8988T (cell line): ENCODE data around the gene RGS12.
A peak's percentile ranks its signal among the peaks of the same experiment; 100 is the strongest.

ENCODE experiments used
- DNase-seq: peaks from one replicate; pipeline ENCODE4 v3.0.0; 2011

RGS12 gene

GRCh38 chr4:3284734-3285557, 7.9 kb upstream of the RGS12 start:
- DNase-seq, result no peak

DNA sequence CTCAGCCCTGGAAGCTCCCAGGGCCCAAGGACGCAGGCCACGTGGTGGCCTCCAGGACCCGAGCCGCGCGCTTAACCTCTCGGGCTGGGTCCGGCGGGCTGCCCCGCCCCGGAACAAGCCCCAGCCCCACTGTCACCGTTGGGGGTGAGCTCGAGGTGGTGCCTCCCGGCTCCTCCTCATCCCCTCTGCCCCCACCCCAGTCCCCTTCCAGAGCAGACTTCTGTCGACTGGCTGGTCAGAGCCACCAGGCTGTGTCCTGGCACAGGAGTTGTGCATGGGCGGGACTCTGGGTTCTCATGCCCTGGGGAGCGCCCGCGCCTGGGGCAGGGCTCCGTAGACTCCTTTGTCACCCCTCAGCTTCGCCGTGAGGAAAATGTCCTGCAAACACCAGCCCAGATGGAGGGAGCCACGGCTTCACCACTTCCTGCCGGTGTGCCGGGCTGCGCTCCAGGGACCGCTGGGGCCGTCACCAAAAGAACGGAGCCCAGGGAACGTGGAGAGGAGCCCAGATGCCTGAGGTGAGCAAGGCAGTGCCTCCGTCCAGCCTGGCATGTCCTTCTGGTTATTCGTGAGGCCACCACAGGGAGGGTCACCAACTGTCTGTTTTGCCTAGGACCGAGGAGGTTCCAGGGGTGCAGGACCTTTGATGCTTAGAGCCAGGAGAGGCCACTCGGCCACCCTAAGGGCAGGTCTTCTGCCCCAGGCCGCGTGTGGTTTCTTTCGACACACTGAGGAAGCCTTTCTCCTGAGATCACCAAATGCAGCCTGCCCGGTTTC, 7.1 kb upstream of the RGS12 start:
- no peak for DNase-seq

GRCh38 chr4:3286335-3287175, 6.3 kb upstream of the RGS12 start:
- DNase-seq, result no peak

DNA sequence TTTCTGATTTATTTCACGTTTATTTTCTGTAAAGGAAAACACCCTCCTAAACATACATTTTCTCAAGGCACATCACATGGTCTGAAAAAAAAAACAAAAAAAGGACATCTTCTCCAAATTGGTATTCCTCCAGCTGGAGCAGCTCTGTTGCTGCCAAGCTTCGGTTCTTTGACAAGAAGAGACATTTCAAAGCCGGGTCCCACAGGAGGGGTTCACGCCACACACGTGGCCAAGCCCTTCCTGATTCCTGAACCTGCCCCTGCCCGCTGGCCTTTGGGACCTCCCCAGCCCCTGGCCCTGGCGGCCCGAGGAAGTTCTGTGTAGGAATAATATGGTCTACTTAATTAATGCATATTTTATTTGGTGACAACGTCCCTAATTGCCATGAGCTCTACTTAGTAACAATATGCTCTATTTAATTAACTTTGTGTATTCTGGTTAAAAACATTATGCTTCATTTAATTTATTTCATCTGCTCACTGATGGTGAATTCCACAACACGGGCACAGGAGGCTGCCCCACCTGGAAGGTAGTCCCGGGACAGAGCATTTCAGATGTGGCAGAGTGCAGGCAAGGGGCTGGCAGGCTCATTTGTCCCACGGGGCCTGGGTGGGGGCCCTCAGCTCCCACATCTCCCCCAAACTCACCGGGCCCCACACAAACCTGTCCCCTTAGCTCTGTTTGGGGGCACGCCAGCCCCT, 5.4 kb upstream of the RGS12 start:
- no peak for DNase-seq

DNA sequence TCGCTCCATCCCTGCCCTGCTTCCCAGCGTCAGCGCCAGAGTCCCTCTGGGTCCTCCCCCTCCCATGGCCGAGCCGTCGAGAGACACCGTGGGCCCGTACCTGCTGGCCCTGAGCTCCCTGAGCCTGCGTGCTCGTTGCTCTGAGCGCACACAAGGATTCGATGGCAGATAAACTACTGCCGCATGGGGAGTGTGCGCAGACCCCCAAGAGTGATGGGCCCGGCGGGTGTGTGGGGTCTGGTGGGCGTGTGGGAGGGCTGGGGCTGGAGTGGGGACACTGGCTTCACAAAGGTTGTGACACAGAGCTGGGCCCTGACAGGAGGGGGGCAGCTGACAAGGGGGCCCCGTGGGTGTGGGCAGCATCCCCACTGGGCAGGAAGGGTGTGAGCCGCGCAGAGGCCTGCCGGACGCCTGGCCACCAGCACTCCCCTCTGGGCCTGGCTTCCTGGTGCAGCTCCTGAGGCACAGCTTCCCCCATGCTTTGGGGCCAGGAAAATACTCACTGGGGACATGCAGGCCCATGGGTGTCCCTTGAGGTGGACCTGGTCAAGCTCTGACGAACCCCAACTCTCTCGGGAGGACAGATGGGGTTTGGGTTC, 4.8 kb upstream of the RGS12 start:
- no peak for DNase-seq

DNA sequence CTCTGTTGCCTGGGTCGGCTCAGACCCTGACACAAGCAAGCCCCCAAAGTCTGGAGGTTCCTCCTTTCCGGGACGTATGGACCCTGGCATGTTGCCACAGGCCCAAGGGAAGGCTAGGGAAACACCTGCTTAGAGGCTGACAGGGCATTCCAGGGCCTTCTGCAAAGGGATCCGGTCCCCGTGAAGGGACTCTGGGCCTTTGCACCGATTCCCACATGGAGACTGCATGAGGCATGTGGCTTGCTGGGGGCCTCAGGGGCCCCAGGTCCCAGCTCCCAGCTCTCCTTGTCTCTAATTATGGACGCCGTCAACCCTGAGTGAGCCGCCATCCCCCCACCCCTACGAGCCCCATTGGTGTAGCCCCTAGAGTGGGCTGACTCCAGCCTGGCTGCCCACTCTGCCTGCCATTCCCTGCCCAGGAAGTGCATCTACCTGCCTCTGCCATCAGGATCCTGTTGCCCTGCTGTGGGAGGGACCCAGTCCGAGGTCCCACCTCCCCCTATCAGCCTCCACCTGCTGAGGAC, 4.2 kb upstream of the RGS12 start:
- DNase-seq, result no peak

GRCh38 chr4:3290476-3290875, 2.3 kb upstream of the RGS12 start:
- DNase-seq, result no peak

DNA sequence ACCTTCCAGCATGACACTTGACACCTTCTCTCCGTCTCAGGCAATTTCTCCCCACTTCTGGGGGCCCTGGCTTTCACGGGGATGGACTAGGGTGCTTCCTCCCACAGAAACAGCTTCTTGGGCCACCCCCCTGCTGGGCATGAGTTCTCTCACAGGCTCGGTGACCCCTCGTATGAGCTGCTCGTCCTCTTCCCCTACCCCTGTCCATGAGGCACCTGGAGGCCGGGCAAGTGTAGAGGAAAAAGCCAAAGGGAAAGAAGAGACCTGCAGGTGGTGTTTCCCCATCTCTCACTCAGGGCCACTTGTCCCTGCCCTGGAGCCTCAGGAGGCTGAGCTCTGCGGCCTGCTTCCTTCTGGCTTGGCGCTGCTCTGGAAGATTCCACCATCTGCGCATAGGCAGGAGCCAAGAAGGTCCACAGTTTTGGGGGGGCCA, 1.9 kb upstream of the RGS12 start:
- DNase-seq, result no peak

GRCh38 chr4:3291411-3291968, 1.3 kb upstream of the RGS12 start:
- DNase-seq, result no peak

GRCh38 chr4:3291969-3292570, 751 bp upstream of the RGS12 start:
- peak; percentile 79 for DNase-seq

DNA sequence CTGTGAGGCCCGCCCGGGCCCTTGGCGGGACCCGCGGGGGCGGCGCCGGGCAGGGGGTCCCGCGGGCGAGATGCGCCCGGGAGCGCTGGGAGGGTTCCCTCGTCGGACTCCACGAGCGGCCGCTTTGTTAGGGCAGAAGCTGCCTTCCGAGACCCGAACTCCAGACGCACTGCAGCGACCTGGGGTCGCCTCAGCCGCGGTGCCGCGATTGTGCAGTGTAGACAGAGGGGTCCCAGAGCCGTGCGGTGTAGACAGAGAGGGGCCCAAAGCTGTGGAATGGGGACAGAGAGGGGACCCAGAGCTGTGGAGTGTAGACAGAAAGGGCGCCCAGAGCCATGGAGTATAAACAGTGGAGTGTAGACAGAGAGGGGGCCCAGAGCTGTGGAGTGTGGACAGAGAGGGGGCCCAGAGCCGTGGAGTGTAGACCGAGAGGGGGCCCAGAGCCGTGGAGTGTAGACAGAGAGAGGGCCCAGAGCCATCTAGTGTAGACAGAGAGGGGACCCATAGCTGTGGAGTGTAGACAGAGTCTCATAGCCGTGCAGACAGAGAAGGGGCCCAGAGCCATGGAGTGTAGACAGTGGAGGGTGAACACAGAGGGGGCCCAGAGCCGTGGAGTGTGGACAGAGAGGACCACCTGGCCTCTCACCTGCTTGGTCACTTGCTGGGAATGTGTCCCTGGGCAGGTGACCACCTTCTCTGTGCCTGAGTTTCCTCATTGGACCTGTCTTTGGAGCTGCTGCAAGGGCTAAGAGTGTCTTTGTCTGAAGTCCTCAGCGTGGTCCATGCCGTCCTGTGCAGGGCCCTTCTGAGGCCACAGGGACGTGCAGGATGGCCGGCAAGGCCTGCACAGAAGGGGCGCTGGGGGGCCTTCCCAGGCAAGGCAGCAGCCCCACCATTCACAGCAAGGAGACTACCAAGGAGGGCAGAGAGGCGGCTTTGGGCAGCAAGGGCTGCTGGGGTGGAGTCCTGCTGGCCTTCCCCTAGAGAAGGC, 875 bp downstream of the RGS12 start:
- DNase-seq, result no peak

DNA sequence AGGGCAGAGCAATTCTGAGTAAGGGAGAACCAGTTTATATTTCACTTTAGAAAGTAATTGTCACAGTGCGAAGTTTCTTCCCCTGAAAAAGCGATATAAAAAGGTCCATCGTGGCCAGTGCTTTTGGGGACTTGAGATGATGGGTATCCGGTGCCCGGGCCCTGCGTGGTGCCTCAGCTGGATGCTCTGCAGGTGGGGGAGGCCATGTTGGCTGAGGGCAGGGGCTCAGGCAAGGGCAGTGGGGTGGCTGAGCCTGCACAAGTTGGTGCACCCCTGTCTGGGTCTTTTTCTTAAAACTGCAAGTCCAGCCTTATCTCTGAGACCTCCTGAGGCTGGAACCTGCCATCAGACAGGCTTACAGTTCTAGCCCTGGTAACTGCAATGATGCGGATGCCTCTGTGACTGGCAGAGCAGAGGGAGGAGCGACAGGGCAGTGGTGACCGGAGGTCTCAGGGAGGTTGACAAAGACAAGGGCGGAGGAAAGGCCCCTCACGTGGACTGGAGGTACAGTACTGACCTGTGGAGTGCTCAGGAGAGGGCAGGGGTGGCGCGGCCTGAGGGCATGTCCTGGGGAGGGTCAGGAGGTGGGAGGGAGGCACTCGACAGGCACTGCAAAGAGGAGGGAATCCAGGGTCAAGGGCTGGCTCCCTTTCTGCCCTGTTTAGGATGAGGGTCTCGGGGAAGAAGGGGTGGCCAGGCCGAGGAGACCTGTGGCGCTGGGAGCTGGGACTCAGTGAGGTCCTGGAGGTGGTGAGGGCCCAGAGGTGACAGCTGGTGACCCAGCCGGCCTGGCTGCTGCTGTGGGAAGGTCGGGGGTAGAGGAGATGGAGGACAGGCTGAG, 1.8 kb downstream of the RGS12 start:
- DNase-seq, result no peak

DNA sequence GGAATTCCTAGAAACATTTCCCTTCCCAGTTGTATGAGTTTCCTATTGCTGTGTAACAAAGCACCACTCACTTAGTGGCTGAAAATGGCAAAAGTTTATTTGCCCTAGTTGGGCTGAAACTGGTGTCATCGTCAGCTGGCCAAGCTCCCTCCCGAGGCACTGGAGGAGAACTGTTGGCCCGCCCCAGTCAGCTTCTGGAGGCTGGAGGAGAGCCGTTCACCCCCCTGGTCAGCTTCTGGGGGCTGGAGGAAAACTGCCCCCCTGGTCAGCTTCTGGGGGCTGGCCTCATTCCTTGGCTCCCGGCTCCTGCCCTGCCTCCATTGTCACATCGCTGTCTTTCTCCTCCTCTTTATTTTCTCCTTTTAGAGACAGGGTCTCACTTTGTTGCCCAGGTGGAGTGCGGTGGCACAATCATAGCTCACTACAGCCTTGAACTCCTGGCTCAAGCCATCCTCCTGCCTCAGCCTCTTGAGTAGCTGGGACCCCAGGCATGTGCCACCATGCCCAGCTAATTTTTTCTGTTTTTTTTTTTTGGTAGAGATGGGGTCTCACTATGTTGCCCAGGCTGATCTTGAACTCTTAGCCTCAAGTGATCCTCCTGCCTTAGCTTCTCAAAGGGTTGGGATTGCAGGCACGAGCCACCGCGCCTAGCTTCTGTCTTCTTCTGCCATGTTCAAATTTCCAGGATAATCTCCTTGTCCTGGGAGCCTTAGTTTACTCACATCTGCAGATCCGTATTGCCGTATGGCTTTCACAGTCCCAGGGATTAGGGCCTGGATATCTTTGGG, 3.2 kb downstream of the RGS12 start:
- DNase-seq, result no peak

DNA sequence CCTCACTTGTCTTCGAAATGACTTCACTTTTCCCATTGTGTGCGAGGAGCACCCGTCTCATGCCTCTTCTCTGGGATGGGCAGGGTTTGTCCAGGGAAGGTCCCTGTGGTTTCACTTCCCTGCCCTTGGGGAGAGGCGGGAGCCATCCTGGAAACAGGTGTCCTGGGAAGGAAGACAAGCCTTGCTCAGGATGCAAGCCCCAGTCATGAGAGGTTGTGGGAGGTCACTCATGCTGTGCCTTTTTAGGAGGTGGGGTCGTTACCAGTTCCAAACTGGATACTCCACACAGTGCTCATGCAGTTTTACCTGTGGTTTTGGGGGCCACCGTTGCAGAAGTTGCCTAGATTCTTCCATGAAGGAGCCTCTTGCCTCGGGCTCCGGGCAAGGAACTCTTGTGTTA, 3.8 kb downstream of the RGS12 start:
- DNase-seq, result no peak

DNA sequence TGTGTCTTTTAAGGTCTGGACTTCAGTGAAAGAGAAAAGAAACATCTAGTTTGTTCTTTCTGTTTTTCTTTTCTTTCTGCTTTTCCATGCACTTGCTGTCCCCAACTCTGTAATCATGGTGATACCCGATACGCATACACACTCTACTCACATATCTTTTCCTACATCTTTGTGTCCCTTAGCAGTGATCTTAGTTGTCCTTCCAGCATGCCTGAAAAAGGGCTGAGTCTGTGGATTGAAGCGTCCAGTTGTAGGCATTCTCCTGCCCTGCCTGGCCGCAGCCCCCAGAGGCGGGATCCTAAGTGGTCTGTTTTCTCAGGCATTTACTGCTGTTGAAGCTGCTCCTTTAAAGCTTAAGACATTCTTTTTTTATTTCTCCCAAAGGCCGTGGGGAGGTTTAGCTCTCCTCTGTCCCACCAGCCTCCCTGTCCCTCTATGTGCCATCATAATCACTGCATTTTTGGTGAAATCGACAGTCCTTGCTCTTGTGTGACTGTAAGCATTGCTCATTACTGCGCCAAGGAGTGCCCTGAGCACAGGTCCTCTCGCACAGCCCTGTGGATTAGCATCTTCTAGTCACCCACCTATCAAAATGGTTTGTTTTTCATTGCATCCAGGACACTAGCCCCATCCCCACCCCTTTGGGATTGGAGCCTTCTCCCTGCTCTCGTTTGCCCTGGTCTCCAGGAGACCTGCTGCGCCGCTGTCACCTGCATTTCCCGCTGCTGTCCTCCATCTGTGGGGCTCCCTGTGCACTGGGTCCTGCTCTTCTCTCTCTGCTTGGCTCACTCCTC, 4.4 kb downstream of the RGS12 start:
- no peak for DNase-seq

DNA sequence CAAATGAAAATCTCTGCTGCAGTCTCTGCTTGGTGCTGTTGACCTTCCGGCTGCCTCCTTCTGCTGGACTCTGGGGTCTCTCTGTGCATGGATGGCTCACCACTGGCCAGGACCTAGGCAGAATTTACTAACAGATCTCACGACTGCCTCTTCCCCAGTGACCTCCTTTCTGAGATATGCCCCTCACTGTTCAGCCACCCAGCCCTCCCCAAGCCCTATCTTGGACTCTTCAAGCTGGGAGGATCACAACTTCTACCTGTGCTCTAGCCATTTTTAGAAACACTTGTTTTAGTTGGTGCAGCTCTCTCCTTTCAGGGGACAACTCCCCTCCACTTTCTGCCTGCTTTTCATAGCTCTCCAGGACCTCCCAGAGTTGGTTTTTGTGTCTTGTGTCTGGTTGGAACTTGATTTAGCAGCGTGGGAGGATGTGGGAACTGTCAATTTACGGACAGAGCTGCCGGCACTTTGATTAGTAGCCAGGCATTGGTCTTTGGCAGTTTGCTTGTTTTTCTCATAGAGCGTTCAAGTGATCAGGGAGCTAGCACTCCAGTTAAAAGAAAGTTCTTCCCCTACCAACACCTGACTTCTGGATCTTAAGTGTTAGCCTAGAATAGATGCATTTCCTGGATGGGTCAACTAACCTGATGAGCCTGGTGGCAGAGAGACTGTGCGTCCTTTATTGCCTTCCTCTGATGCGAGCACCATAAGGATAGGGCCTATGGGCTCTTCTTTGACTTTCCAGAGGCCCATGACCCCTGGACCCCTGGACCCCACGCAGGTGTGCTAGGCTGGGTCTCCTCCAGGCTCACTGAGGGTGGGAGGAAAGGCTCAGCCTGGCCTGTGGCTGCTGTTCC, 6.5 kb downstream of the RGS12 start:
- DNase-seq, result no peak
